Activated T-cell treated with anti-CD3 and anti-CD28 coated beads, Interleukin-2, amount 50 U/mL, for 24 hours (primary cell): ENCODE results near the gene PDE9A.

Source experiments
- DNase-seq: peaks from one replicate; pipeline ENCODE4 v3.0.0-alpha.2; 2020
- H3K27ac Mint-ChIP-seq: 2 replicates; pipeline ENCODE4 v1.8.0; 2020; ENCODE audit warnings: mild to moderate bottlenecking, mixed read lengths
- H3K27me3 Mint-ChIP-seq: 2 replicates; pipeline ENCODE4 v1.8.0; 2020; ENCODE audit warnings: mixed read lengths
- H3K36me3 Mint-ChIP-seq: 2 replicates; pipeline ENCODE4 v1.8.0; 2020; ENCODE audit warnings: low read depth, mixed read lengths
- H3K4me1 Mint-ChIP-seq: 2 replicates; pipeline ENCODE4 v1.8.0; 2020; ENCODE audit warnings: low read depth, mixed read lengths
- H3K4me3 Mint-ChIP-seq: 2 replicates; pipeline ENCODE4 v1.8.0; 2020; ENCODE audit warnings: mild to moderate bottlenecking, moderate library complexity, mixed read lengths
- H3K9me3 Mint-ChIP-seq: 2 replicates; pipeline ENCODE4 v1.8.0; 2020; ENCODE audit warnings: mixed read lengths

Gene PDE9A

GRCh38 chr21:42687796-42688195 lies 34.4 kb downstream of the PDE9A start:
- Mint-ChIP-seq H3K27ac (no peak overlapping the region), H3K9me3 (no peaks in the 10 kb centered on the region), H3K4me1 (peaks cover 29% of the 10 kb centered on the region), H3K36me3 (no peaks in the 10 kb centered on the region), H3K4me3 (no peak overlapping the region), H3K27me3 (no peaks in the 10 kb centered on the region)
- DNase-seq: no peak

- Mint-ChIP-seq H3K27ac (no peak overlapping the region), H3K36me3 (no peaks in the 10 kb centered on the region), H3K4me1 (peaks cover 24% of the 10 kb centered on the region), H3K4me3 (no peak overlapping the region), H3K9me3 (no peaks in the 10 kb centered on the region), H3K27me3 (no peaks in the 10 kb centered on the region)
- DNase-seq: no peak
Measured at GRCh38 chr21:42688226-42688840, 34.9 kb downstream of the PDE9A start.

- no peaks in the 10 kb centered on the region for H3K9me3 Mint-ChIP-seq
- H3K4me3 Mint-ChIP-seq: no peak overlapping the region
- no peak for DNase-seq
- H3K36me3 Mint-ChIP-seq: no peaks in the 10 kb centered on the region
- H3K27me3 Mint-ChIP-seq: no peaks in the 10 kb centered on the region
- H3K27ac Mint-ChIP-seq: no peak overlapping the region
- peaks cover 18% of the 10 kb centered on the region for H3K4me1 Mint-ChIP-seq
Measured at GRCh38 chr21:42688841-42689371, 35.5 kb downstream of the PDE9A start.

- no peaks in the 10 kb centered on the region for H3K36me3 Mint-ChIP-seq
- DNase-seq: no peak
- H3K27me3 Mint-ChIP-seq: no peaks in the 10 kb centered on the region
- no peak overlapping the region for H3K27ac Mint-ChIP-seq
- H3K4me1 Mint-ChIP-seq: peaks cover 4% of the 10 kb centered on the region
- H3K4me3 Mint-ChIP-seq: no peak overlapping the region
- H3K9me3 Mint-ChIP-seq: no peaks in the 10 kb centered on the region
Measured at GRCh38 chr21:42690586-42690985, 37.2 kb downstream of the PDE9A start.

GRCh38 chr21:42691901-42692559 lies 38.6 kb downstream of the PDE9A start:
- Mint-ChIP-seq H3K4me3 (no peak overlapping the region), H3K4me1 (no peaks in the 10 kb centered on the region)

GRCh38 chr21:42692688-42693087 lies 39.3 kb downstream of the PDE9A start:
- H3K4me1 Mint-ChIP-seq: no peaks in the 10 kb centered on the region
- H3K27me3 Mint-ChIP-seq: no peaks in the 10 kb centered on the region
- no peak overlapping the region for H3K4me3 Mint-ChIP-seq
- H3K9me3 Mint-ChIP-seq: no peaks in the 10 kb centered on the region
- no peak overlapping the region for H3K27ac Mint-ChIP-seq
- DNase-seq: no peak
- H3K36me3 Mint-ChIP-seq: no peaks in the 10 kb centered on the region

More at GRCh38 chr21:42691901-42692559, 38.6 kb downstream of the PDE9A start:
- no peaks in the 10 kb centered on the region for H3K9me3 Mint-ChIP-seq
- H3K27me3 Mint-ChIP-seq: no peaks in the 10 kb centered on the region
- no peak for DNase-seq
- no peak overlapping the region for H3K27ac Mint-ChIP-seq
- no peaks in the 10 kb centered on the region for H3K36me3 Mint-ChIP-seq

- Mint-ChIP-seq H3K9me3 (no peaks in the 10 kb centered on the region), H3K36me3 (no peaks in the 10 kb centered on the region), H3K27me3 (no peaks in the 10 kb centered on the region), H3K4me3 (no peak overlapping the region), H3K27ac (no peak overlapping the region), H3K4me1 (no peaks in the 10 kb centered on the region)
- DNase-seq: no peak
Measured at GRCh38 chr21:42694751-42695696, 41.6 kb downstream of the PDE9A start.

GRCh38 chr21:42695697-42696380 lies 42.4 kb downstream of the PDE9A start:
- H3K4me1 Mint-ChIP-seq: no peaks in the 10 kb centered on the region
- no peak overlapping the region for H3K27ac Mint-ChIP-seq
- no peak overlapping the region for H3K4me3 Mint-ChIP-seq
- H3K27me3 Mint-ChIP-seq: no peaks in the 10 kb centered on the region
- no peak for DNase-seq
- no peaks in the 10 kb centered on the region for H3K9me3 Mint-ChIP-seq
- no peaks in the 10 kb centered on the region for H3K36me3 Mint-ChIP-seq

- Mint-ChIP-seq H3K36me3 (no peaks in the 10 kb centered on the region), H3K9me3 (no peaks in the 10 kb centered on the region), H3K27ac (no peak overlapping the region)
Measured at GRCh38 chr21:42696501-42697040, 43.1 kb downstream of the PDE9A start.

GRCh38 chr21:42698733-42699132 lies 45.3 kb downstream of the PDE9A start:
- Mint-ChIP-seq H3K27me3 (no peaks in the 10 kb centered on the region), H3K4me3 (no peak overlapping the region), H3K36me3 (no peaks in the 10 kb centered on the region), H3K4me1 (no peaks in the 10 kb centered on the region), H3K9me3 (no peaks in the 10 kb centered on the region), H3K27ac (no peak overlapping the region)
- DNase-seq: no peak

More at GRCh38 chr21:42696501-42697040, 43.1 kb downstream of the PDE9A start:
- Mint-ChIP-seq H3K27me3 (no peaks in the 10 kb centered on the region), H3K4me3 (no peak overlapping the region), H3K4me1 (no peaks in the 10 kb centered on the region)
- DNase-seq: no peak

GRCh38 chr21:42699196-42699595 lies 45.8 kb downstream of the PDE9A start:
- Mint-ChIP-seq H3K27ac (no peak overlapping the region), H3K4me1 (no peaks in the 10 kb centered on the region), H3K4me3 (no peak overlapping the region), H3K36me3 (no peaks in the 10 kb centered on the region), H3K27me3 (no peaks in the 10 kb centered on the region), H3K9me3 (no peaks in the 10 kb centered on the region)
- DNase-seq: no peak

- Mint-ChIP-seq H3K4me3 (no peak overlapping the region), H3K27ac (no peak overlapping the region), H3K4me1 (no peaks in the 10 kb centered on the region), H3K27me3 (no peaks in the 10 kb centered on the region), H3K9me3 (no peaks in the 10 kb centered on the region), H3K36me3 (no peaks in the 10 kb centered on the region)
- DNase-seq: no peak
Measured at GRCh38 chr21:42701706-42702456, 48.5 kb downstream of the PDE9A start.

- Mint-ChIP-seq H3K4me3 (no peak overlapping the region), H3K27ac (no peak overlapping the region), H3K36me3 (no peaks in the 10 kb centered on the region), H3K27me3 (no peaks in the 10 kb centered on the region), H3K4me1 (no peaks in the 10 kb centered on the region), H3K9me3 (no peaks in the 10 kb centered on the region)
- DNase-seq: no peak
Measured at GRCh38 chr21:42702720-42703119, 49.3 kb downstream of the PDE9A start.
